Vagina (tissue), 2 donors: ENCODE data around the gene NCOA7.

Experiments used
- CTCF ChIP-seq, 3 experiments: fragments of 450-650 bp in 2 of 3; fragments of 200-600 bp in 1 of 3; sonication (generic) in 1 of 3; IDR thresholded peaks; one replicate each; pipeline ENCODE4 v1.5.1; 2017 to 2019; ENCODE audit warnings: antibody characterized with exemption in 3 of 3, mild to moderate bottlenecking in 2 of 3, moderate library complexity in 2 of 3
- POLR2A ChIP-seq, 2 donors: fragments of 450-650 bp; IDR thresholded peaks; one replicate each; pipeline ENCODE4 v1.6.1; 2017; ENCODE audit warnings: antibody characterized with exemption in 2 of 2, mild to moderate bottlenecking in 2 of 2, moderate library complexity in 2 of 2

GRCh38 chr6:125790358-125791150 is at the start of gene NCOA7:
- TF ChIP-seq CTCF (IDR thresholded peaks at IDR 0.05) = peak in 2 of 3 experiments; percentile 4 to 39
- peak; percentile 52 to 93 for TF ChIP-seq POLR2A (IDR thresholded peaks at IDR 0.05)
